GM18498 (cell line): ENCODE measurements around the gene TFB1M.
A peak's percentile ranks its signal among the peaks of the same experiment; 100 is the strongest.
"Not testable (repeated sequence)": the region's sequence is repeated elsewhere in the genome, so short reads cannot be mapped to it uniquely, and the experiment has no call there.

Experiments
- ATAC-seq: cut with Tn5 transposase; IDR thresholded peaks from one replicate; pipeline ENCODE4 v1.9.1; 2021; ENCODE audit warnings: mild to moderate bottlenecking, moderate library complexity; ENCODE audit not compliant: unreplicated experiment

TFB1M gene

DNA sequence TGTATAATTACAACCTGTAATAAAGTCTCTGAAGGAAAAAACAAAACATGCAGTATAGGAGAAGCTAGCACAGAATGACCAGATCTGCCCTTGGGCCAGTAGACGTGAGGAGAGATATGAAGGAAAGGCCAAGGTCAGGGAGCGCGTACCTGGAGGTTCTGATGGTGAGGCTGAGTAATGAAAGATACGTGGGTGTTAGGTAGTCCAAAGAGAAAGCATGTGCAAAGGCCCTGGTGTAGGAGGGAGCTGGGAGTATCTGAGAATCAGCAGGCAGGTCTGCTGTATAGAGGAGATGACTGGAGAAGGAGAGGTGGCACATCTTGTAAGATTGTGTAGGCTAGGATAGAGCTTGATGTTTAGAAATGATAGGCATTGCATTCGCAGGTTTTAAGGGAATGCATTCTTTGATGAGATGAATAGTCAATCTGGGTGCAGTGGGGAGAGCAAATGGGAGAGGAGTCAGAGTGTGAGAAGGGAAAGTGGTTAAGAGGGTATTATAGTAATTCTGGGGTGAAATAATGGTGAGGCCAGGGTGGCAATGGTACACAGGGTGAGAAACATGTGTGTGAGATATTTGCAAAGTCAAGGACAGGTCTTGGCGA, 15.9 kb upstream of the TFB1M start:
- no peak for ATAC-seq

DNA sequence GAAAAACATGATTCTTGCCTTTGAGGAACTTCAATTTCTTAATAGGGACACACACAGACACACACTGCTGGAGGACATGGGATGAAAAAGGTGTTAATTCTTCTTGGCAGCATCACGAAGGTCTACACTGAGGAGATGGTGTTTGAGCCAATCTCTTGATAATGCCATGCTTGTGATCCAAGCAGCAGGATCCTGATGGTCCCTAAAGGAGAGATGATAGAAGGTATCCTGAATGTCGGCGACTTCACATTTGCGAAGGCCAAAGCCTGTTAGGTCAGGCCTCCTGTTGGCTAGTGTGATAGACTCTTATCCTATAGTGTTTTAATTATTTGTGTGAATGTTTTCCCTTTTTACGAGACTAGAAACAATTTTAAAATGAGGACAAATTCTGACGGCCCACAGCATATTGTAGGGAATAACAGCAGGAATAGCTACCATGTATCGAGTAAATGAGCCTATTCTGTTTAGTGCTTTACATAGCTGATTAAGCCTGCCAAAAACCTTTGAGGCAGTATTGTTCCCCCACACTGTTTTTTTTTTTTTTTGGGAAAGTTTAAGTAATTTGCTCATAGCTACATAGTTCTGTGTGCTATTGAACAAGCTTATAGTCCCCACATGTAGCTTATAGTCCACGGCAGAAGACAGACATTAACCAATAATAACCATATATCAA, 15.3 kb upstream of the TFB1M start:
- no peak for ATAC-seq

DNA sequence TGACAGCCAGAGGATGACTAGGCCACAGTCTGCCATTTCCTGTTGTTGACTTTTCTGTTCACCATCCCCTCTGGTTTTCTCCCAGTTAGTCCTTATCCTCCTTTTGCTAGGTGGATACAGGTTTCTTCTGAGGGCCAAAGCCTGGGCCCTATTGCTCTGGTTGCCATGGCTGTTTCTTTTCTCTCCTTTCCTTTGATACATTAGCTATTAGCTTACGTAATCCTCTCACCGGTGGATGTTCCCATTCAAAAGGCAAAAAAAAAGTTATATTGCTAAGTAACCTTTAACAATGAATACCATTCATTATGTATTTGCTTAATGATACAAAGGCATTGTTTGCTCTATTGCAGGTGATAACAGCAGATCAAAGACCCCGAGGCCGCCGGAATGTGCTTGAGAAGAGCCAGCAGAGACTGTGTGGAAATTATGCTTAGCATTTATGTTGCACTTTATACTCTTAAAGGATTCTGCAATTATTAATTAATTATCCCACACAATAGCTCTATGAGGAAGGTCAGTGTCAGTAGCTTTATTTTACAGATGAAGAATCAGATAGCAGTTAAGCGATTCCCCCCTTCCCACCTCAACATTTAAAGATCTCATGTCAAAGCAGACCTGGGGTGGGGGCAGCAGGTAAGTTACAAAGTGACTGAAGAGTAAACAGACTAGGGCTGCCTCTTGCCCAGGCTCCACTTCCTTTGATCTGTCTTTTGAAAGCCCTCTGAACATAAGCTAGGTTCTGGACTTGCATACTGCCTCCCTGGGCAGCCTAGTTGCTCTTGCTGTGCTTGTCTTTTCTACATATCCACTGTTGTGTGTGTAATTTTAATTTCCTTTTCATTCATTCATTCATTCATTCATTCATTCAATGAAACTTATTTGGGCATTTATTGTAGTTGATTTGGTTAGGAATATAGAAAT, 14.5 kb upstream of the TFB1M start:
- ATAC-seq = no peak

DNA sequence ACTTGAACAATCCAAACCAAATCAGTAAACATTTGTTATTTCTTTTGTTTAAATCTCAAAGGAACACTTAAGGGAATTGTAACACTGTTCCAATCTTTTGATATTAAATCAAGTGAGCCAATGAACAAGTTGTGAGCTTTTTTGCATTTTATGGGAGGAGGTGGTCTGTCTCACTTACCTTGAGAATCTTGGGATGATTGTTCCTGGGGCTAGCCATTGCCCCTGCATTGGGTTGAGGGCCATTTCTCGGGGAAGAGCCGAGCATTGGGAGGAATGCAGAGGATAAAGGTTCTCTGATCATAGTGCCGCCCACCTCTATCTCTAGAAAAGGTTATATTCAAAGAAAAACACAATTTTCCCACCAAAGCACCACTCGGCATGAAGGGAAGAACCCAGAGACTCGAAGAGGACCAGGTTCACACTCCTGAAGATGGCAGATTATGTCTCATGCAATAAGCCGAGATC, 13.8 kb upstream of the TFB1M start:
- no peak for ATAC-seq

DNA sequence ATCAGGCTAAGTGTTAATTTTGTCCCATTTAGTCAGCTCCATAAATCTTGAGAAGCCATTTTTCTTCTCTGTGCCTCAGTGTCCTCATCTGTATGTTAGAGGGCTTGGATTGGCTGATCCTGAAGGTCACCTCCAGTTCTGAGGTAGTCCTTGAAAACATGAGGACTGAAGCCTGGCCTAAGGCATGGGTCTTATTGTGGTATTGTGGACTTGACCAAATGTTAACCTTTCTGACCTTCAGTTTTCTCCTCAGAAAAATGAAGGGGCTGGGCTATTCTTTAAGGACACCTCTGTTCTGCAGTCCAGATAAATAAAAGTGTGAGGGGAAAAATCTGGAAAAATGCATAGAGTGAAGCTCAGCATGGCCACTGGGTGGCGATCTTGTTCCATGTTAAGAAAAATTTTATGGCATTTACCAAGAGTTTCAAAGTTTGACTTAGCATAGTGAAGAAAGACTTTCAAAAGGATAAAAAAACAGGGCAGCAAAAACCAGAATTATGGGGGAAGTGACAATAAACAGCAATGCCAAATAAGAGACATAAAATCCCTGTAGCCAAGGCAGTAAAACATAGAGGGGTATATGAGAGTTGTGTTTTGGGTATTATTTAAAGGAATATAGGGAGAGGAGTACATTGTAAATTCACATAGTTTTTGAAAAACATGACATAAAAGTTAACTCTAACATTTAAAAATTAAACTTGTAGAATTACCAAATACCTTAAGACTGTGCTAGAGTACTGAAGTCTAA, 13.2 kb upstream of the TFB1M start:
- ATAC-seq = peak; percentile 70

DNA sequence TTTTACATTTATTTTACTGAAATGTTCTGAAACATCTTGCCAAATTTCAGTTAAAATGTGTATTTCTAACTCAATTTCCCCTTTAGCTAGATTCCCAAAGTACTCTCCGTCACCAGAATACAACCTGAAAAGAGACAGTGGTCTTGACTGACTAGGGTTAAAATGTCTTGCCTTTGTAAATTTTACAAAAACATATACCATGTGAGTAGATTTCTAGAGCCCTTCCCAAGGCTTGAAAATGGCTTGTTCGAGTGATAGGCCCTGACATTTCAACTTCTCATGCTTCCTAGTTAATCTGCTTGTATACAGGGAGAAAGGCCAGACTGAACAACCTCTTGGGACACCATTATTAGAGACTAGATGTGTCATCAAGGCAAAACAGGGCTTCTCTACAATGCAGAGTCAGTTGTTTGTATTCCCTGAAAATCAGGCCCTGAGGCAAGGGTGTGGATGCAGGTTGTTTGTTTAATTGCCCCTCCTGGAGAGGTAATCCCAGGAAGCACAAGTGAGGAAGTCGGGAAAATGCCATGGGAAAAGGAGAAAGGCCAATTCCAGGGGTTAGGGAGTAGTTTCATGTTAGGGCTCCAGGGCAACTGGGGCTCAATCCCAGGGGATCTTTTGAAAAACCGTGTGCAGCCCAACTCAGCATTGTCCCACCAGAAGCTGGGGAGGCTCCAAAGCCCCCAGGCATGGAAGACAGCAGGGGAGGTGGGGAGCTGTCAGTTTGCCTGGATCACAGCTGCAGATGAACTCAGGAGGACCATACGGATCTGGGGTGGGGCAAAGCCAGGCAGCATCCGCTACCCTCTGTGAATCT, 11.6 kb upstream of the TFB1M start:
- no peak for ATAC-seq

DNA sequence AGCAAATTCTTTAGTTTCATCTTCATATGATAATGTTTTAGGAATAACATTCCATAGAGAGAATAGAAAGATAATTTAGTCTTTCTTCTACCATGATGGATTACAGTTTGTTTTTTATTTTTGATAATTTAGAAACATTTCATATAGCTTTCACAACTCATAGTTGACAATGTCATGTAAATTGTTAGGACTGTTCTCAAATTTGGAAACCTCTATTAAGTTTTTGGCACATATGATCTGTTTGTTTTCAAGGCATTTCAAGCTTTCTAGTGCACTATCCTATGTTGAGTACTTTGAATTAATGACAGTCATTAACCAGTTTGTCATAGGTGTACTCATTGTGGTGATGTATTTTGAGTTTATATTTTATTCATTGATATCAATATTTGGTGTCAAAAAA, 10.7 kb upstream of the TFB1M start:
- no peak for ATAC-seq

DNA sequence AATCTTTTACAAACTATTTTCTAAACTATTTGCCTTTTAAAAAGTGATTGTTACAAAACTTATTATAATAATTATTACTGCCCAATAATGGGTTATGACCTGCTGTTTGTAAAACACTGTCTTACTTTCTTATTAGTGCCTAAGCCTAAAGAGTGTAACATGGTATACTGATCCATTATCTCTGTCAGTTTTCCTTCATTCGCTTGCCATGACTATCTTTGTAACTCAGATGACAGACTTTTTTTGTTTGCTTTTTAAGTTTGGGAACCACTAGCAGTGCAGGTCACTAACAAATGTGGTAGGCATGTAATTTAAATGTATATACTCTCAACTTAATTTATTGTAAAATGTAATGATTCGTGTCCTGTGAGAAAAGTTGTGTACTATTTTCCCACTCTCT, 9.9 kb upstream of the TFB1M start:
- no peak for ATAC-seq

DNA sequence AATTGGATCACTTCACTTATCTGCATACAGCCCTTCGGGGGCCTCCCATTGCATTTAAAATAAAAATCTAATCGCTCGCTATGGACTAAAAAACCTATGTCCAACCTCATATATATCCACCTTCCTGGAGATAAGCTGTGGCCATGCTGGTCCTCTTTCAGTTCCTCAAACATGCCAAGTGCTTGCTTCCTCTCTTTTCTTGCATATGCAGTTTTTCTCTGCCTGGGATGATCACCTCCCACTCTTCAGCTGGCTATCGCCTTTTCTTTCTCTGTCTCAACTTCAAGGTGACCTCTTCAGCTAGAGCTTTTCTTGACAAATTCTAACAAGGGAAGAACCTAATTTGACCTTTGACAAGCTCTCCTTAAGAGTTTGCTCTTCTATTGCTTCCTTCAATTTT, 5.6 kb upstream of the TFB1M start:
- ATAC-seq = peak; percentile 38

DNA sequence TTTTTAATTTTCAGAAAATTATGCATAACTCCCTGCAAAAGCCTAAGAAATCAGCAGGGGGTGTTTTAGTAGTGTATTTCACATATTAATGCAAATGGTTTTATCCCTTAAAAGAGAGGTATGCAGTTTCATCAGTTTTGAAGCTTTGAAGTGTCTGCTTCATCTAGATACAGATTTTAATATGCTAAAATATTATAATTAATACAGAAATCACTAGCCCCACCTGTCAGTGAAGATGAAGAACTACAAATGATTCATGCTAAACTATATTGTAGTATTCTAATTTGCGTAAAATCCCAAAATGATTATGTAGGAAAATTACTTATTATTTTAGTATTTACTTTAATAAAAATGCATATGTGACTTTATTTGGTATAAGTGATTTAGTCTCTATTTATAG, 2.9 kb upstream of the TFB1M start:
- ATAC-seq = no peak

DNA sequence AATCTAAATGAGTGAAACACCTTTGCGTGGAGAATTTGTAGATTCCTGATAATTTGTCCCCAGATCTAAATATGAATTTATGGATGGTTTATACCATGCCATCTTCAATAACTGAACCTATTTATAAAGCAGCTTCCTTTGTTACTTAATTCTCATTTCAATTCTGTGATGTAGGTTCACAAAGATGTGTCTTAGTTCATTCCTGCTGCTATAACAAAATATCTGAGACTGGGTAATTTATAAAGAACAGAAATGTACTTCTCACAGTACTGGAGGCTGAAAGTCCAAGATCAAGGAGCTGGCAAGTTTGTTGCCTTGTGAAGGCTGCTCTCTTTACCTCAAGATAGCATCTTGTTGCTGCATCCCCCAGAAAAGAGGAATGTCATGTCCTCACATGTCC, 2.1 kb upstream of the TFB1M start:
- ATAC-seq = no peak

DNA sequence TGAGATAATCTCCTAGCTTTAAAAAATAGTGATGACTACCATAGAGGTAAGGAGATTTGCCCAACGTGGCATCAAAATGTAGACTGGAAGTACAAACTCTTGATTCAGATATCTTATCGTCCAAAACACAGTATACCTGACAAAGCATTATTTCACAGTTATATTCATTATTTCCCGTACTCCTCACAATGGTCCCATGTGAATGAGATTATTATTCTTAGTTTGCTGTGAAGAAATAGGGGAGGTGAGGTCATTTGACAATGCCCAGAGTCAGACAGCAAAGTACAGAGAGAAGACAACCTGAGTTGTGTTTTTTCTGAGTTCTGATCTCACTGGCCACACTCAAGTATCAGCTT, 1.2 kb upstream of the TFB1M start:
- ATAC-seq = no peak

DNA sequence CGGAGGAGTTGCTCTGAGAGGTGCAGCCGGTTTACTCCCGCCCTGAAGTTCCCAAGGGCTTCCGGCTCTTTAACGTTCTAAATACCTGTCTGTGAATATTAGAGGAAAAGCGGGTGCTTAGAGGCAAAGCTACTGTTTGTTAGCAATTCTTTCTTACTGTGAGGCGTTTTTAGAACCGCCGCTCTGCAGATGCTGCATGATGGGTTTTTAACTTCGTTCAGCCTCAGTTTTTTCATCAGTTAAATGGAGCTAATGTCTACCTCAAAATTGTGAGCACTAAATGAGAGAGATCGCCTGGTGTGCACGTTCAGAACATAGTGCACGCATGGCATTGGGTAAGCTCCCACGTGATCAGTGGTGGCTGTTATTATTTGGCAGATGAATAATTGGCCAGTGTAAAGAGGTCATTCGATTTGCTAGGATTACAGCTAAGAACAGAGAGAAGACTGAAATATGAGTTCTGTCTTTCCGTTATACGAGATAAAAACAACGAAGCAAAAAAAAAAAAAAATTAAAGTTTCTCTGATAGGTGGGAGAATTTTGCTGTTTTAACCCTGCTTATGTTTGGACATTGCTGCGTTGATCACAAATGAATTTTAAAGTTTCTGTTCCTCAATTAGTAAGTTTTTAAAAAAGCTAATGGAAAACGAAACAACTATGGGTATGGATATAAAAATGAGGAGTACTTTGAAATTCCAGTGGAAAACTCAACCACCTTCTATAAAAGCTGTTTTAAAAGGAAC, 660 bp upstream of the TFB1M start:
- peak; percentile 52 for ATAC-seq

DNA sequence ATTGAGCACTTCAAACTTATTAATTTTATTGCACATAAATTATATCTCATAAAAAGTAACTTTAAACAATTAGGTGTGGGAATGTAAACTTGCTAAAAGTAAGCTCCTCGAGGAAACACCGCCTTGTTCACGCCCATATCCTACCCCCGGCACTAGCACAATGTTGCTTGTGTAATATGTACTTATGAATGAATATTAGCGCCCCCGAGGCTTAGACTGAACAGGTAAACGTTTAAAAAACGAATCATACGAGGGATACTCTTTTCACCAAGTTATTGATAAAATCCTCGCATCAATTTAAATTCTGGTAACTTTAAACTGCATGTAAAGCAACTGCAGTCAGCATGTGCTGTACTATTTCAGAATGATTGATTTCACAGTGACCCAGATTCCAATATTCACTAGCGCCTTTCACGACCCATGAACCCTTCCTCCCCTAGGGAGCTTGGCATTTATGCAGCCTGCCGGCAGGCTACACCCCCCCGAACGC, 637 bp downstream of the TFB1M start:
- ATAC-seq = peak; percentile 14

DNA sequence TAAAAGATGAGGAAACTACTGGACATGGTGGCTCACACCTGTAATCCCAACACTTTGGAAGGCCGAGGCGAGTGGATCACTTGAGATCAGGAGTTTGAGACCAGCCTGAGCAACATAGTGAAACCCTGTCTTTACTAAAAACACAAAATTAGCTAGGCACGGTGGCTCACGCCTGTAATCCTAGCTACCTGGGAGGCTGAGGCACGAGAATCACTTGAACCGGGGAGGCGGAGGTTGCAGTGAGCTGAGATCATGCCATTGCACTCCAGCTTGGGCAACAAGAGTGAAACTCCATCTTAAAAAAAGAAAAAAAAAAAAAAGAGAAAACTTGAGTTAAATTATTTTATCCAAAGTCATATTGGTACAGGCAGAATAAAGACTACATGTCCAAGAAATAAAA, 1.3 kb downstream of the TFB1M start:
- ATAC-seq = not testable (repeated sequence)

DNA sequence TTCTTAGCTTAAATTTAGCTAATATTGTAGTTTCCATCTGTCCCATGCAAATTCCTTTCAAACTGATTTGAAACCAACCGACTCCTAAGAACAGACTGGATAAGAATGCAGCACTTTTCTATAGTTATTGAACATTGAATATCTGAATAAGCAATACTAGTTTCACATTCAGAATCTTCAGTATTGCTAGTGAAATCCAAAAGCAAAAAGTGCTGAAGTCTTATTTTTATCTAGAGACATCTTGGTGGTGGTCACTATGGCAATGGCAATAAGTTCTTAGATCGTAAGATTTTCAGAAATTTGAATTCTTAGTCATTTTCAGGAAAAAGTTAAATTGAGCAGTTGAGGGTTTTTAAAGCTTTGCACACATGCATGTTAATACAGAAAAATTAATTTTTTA, 2.7 kb downstream of the TFB1M start:
- ATAC-seq = no peak

DNA sequence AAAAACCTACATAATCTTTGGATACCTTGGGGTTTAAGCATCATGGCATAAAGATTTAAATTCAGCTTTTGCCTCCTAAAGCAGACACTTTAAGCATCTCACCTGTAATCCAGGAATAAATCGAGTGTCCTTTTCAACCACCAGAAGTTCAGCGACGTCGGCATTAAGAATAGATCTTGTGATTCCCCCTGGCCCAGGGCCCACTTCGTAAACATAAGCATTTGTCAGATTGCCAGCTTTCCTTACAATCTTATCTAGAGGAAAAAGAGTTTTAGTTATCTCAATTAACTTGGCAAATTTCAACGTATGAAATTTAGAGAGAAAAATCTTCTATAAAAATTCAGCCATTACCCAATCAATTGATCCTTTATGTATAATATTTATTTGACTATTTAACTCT, 3.2 kb downstream of the TFB1M start:
- ATAC-seq = no peak

DNA sequence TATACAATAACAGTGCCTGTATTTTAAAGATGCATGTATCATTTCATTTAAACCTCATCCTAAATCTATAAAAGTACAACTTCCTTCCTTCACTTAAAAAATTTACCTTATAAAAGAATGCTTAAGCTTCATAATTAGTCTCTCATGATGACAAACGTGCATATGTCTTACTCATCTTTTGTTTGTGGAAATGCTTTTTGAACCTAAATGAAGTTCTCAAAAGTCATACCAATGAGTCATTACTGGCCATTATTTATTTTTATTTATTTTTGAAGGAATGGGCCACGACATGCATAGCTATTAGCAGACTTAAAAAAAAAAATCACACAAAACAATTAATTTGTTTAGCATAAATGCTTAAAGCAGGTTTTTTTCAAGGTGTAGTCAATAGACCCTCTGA, 3.7 kb downstream of the TFB1M start:
- no peak for ATAC-seq

DNA sequence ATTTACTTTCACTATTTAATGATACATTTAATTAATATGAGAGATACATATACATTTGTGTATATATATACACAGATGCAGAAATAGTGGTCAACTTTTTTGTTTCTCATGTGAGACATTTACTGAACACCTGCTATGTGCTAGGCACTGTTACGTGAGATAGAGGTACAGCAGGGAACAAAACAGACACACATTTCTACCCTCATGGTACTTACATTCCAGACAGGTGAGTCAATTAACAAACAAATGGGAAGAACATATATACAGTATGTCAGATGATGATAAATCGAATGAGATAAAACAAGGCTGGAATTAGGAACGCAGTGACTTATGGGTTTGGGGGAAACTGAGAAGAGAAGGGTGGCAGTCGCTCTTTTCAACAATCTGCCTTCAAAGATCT, 5.1 kb downstream of the TFB1M start:
- no peak for ATAC-seq

DNA sequence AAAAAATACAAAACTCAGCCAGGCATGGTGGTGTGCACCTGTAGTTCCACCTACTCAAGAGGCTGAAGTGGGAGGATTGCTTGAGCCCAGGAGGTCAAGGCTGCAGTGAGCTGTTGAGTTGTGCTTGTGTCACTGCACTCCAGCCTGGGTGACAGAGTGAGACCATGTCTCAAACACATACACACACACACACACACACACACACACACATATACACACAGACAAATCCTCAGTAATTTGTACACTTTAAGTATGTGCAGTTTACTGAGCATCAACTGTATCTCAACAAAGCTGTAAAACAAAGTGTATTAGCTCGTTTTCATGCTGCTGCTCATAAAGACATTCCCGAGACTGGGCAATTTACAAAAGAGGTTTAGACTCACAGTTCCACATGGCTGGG, 7.3 kb downstream of the TFB1M start:
- ATAC-seq = no peak
